ENCODE measurements around the gene B3GALT6.

DNA sequence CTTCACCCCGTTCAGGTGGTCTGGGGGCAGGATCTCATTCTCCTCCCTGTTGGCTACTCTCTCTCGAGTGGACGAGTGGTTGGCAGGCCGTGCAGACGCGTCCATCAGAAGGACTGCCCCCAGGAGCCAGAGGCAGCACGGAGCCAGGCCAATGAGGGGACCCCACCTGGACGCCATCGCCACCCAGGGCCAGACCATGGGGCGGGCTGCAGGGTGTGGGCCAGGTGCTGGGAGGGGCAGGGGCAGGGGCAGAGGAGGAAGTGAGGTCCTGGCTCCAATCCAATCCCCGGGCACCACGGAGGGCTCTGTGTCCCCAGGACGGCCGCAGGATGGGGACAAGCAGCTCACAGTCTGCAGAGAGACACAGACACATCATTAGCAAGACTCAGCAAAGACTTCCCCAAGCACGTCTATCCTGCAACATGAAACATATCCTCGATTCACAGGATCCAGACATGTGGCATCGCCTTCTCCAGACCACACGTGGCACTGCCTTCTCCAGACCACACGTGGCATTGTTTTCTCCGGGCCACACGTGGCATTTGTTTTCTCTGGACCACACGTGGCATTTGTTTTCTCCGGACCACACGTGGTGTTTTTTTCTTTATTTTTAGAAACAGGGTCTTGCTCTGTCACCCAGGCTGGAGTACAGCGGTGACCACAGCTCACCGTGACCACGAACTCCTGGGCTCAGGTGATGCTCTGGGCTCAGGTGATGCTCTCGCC lies 3.3 kb upstream of the B3GALT6 start:
- no peak for TF ChIP-seq CTCF (IDR thresholded peaks at IDR 0.05)
- no peak for TF ChIP-seq POLR2AphosphoS5 (IDR thresholded peaks at IDR 0.05; ENCODE audit: insufficient read depth in 1 of 2, low read depth in 1 of 2)
- no peak for TF ChIP-seq POLR2A (IDR thresholded peaks at IDR 0.05)
